SKM-1 treated with dmso at 0.1 percent for 144 hours (cell line): ENCODE data around the gene SRPK2.
"Not testable (repeated sequence)": the region's sequence is repeated elsewhere in the genome, so short reads cannot be mapped to it uniquely, and the experiment has no call there.

Experiments used
- DNase-seq: peaks from one replicate; lab custom pipeline; 2025; ENCODE audit not compliant: unreplicated experiment; lab: John Stamatoyannopoulos, UW

Gene SRPK2

DNA sequence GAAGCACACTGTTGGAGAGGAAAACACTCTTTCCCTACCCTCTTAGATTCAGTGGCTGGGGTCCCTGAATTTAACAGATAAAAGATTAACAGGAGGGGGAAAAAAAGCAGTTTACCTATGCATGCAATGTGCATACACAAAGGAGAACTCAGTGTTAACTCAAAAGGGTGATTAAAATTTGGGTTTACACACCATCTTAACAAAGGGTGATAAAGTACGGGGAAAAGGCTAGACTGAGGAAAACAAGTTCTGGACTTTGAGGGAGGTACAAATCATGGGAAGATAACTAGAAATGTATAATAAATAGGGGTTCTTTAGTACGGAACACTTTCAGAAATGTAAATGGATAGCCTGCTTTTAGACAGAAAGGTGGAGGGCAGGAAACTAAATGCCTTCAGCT is 83.1 kb downstream of the SRPK2 start:
- no peak for DNase-seq

DNA sequence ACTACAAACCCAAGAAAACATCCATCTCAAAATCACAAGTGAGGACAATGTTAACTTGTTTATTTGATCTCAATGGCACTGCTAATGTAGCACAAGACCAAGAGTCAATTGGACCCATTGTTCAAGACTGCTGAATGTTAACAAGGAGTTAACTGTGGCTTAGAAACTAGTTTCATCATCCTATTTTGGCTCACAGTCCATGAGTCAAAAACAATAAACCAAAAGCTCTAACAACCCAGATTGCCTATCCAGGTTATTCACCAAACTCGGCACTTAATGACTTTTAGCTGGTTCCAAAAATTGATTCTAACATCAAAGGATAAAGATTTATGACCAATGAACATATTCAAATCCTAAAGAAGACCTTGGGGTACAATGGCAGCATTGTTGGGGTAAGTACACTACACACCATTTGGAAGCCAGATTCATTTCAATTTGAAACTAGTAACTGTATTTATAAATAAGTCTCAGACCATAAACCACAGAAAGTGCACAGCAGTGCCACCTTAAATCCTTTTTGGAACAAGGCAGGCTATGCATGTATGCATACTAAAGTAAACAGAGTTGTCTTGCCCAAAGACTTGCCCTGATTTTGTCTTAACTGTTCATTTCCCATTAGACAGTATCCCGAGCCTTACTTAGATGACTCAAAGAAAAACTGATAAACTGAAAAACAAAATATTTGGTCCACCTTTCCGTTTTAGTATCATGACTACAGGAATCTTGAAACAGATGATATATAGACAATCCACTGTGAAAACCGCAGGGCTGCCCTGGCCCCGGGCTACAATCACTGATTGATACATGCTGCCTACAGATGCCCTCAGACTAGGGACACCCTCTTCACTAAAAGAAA is 84.5 kb downstream of the SRPK2 start:
- DNase-seq = no peak

- not testable (repeated sequence) for DNase-seq
Observed at GRCh38 chr7:105300587-105300986, 88.1 kb downstream of the SRPK2 start.

DNA sequence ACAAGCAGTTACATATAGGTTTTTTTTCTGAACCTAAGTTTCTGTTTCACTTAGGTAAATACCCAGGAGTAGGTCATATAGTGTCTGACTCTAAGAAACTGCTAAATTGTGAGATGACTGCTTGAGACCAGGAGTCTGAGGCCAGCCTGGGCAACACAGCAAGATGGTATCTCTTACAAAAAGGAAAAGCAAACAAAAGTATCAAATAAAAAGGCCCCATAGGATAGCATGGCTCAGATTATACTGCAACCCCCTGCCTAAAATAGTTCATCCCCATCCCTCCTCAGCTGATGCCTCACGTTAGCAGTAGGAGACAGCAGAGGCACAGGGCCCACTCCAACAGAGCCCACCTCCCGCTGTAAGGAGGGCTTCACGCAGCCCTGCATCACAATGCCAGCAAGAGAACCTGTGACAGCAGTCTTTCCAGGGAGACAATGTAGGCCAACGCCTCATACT is 90.3 kb downstream of the SRPK2 start:
- no peak for DNase-seq

- no peak for DNase-seq
Observed at GRCh38 chr7:105297985-105298384, 90.7 kb downstream of the SRPK2 start.

DNA sequence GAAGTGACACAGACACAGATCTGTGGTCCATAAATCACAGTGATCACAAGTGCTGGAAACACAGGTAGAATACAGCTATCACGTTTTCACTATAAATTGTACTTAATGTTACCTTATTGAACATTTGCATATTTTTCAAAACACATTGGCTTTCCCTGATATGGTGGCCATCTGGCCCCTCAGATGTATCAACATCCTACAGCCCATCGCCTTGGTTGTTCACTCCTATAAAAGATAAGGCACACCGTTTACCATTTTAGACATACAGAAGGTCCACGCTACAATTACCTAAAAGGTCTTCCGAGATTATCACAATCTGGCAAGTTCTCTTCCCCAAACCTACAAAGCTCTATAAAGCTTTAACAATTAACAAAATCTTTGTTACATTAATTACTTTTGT is 91.4 kb downstream of the SRPK2 start:
- no peak for DNase-seq

- no peak for DNase-seq
Observed at GRCh38 chr7:105296491-105296890, 92.2 kb downstream of the SRPK2 start.

DNA sequence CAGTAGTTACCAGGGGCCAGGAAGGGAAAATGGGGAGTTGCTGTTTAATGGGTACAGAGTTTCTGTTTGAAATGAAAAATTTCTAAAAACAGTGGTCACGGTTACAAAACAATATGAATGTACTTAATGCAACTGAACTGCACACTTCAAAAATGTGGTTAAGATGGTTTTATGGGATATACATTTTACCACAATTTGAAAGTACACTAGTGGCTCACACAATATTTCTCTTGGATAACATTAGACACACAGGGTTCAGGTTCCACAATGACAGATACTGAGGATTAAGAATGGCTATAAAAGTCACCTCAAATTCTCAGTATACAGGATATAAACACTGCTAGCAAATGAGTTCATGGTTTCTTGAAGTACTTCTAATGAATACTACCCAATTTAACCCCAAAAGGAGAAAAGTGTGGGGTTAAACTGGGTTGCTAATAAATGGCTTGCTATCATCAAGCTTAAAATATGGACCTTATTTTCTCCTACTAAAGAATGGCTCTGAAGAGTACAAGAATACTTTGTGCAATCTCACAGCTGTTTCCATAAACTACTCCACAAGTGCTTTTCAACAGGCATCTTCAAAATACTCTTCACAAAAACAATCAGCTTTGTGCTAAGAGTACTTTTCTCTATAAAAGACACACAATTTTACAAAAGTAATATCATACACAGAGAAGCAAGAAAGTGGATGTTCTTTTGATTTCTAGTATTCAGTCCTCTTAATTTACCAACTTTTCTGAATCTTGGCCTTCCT is 92.9 kb downstream of the SRPK2 start:
- DNase-seq = no peak

GRCh38 chr7:105294482-105294881 is 94.2 kb downstream of the SRPK2 start:
- not testable (repeated sequence) for DNase-seq

- DNase-seq = no peak
Observed at GRCh38 chr7:105289704-105290103, 99.0 kb downstream of the SRPK2 start.

DNA sequence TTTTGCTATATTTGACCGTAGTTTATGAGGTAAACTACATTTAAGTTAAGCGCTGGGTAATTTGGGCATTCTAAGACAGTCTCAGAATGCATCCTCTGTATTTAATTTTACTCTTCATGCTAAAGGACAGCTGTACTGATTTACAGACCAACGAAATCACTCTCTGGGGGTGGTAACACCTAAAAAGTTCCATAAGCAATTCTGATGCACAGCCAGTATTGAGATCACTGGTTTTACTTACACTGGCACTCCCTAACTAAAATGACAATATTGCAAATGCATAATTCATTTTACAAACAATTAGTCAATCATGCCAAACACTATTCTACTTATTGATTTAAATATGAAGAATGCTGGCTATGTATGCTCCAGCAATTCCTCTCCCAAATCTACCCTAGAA is 102.3 kb downstream of the SRPK2 start:
- DNase-seq = no peak

GRCh38 chr7:105285118-105285874 is 103.4 kb downstream of the SRPK2 start:
- no peak for DNase-seq

DNA sequence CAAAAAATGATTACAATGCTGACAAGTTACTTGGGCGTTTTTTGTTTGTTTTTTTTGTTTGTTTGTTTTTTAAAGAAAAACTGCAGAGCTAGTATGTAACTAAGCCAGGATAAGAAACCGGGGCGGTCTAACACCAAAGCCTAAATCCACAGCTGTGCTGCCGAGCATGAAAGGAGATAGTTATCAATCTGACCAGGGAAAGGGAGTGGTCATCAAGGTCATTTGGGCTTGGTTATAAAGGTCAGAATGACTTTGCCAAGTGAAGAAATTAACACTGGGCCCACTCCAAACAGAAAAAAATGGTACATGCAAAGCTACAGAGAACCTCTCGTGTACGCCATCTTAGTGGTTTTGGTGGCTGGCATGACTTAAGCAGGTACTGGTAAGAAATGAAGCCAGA is 104.7 kb downstream of the SRPK2 start:
- no peak for DNase-seq

- no peak for DNase-seq
Observed at GRCh38 chr7:105281966-105282365, 106.8 kb downstream of the SRPK2 start.

GRCh38 chr7:105279688-105280007 is 109.1 kb downstream of the SRPK2 start:
- DNase-seq = no peak

GRCh38 chr7:105278973-105279687 is 109.6 kb downstream of the SRPK2 start:
- no peak for DNase-seq

- DNase-seq = no peak
Observed at GRCh38 chr7:105278565-105278964, 110.2 kb downstream of the SRPK2 start.

- no peak for DNase-seq
Observed at GRCh38 chr7:105277341-105277740, 111.4 kb downstream of the SRPK2 start.

GRCh38 chr7:105270117-105270516 is 118.6 kb downstream of the SRPK2 start:
- DNase-seq = no peak

DNA sequence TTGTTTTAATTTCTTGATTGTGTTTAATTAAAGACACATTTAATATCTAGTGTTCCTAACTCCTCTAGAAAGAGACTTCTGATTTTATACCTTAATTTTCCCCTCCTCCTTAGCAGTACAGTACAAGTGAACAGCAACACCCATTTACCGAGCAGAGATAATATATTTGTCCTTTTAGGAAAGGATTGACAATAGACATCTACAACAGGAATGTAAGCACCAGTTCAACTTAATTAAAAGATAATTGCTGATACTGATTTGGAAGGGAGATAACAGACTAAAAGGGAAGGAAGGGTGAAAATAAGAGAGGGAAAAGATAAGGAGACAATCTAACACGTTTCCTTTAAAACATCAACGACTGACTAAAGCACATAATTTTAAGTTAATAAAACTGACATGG is 119.3 kb downstream of the SRPK2 start:
- no peak for DNase-seq
